Stimulated activated CD8-positive, alpha-beta memory T cell treated with anti-CD3 and anti-CD28 coated beads, Interleukin-2, amount 100 ng/mL, for 48 hours (primary cell): Measurements from ENCODE around the gene MEGF10.
A peak's percentile ranks its signal among the peaks of the same experiment; 100 is the strongest.
"Not testable (repeated sequence)": the region's sequence is repeated elsewhere in the genome, so short reads cannot be mapped to it uniquely, and the experiment has no call there.

ENCODE experiments used
- DNase-seq, 2 donors: peaks; one replicate each; pipeline ENCODE4 v3.0.0-alpha.2; 2020; ENCODE audit warnings: low read depth in 2 of 2

MEGF10 gene

DNA sequence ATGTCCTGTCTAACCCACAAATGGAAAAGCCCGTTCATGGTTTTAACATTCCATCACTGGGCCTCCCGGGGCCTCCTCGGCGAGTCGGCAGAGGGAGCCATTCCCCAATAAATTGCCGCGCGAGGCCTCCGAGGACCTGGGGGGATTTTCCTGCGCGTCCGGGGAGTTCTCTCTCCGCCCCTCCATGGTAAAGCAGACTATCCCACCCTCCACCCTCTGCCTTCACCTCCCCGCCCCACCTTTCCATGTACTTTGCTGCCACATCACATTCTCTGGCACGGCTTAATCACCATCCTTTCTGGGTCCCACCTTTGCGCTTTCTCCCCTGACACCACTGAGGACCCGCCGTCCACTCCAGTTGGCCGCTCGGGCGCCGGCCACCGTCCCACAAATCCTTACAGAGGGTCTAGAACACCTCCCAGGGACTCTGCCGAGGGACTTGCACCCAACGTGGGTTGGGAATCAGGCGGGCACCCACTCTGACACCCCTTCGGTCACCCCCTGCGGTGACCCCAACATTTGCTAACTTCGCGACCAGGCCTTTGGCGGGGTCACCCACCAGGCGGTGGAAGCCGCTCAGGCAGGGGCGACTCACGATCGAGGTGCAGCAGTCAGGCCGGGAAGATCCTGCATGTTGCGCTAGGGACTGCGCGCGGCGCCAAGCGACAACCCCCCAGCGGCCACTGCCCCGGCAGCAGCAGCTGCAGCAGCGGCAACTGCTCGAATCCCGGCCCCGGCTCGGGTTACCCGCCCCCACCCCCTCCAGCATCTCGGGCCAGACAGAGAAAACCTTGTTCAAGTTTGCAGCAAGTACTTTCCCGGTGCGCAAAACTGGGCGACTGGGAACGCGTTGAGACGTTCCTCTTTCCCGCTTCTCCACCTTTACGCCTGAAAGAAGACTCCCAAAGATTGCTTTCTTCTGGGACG lies at the start of gene MEGF10:
TSS of gene MEGF10 (plus strand) at position 778 of the 927 bp plus-strand sequence. CDS start 40,513 bp downstream, outside the sequence.
- DNase-seq: peak in 1 of 2 donors; percentile 4

DNA sequence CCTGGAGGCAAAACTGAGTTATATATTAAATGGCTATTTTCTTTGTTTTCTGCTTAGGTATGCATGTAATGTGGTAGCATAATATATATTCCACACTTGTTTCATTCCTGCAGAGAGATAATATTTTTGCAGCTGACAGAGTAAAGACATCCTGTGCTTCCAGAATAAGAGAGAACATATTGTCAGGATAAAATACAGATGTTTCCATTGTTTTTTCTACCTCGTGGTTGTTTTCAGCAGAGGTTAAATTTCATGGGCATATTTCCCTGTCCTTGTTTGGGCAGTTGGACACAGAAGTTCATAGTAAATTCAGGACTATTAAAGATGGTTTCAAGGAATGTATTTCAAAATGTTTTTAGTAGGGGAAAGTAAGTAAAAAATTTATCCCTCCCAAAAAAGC lies 47.6 kb upstream of the MEGF10 start:
- DNase-seq: no peak

DNA sequence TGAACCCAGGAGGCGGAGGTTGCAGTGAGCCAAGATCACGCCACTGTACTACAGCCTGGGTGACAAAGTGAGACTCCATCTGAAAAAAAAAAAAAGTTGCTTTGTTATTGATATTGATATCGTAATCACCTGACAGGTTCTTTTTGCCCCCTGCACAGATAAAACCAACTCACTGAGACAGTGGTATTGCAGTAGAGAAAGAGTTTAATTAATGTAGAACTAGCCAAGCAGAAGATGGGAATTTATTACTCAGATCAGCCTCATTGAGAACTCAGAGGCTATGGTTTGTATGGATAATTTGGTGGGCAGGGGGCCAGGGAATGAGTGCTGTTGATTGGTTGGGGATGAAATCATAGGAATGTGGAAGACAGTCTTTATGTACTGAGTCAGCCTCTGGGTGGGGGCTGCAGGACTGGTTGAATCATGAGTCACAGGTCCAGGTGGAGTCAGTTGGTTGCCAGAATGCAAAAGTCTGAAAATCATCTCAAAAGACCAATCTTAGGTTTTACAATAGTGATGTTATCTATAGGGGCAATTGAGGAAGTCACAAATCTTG lies 35.8 kb upstream of the MEGF10 start:
- DNase-seq: no peak

DNA sequence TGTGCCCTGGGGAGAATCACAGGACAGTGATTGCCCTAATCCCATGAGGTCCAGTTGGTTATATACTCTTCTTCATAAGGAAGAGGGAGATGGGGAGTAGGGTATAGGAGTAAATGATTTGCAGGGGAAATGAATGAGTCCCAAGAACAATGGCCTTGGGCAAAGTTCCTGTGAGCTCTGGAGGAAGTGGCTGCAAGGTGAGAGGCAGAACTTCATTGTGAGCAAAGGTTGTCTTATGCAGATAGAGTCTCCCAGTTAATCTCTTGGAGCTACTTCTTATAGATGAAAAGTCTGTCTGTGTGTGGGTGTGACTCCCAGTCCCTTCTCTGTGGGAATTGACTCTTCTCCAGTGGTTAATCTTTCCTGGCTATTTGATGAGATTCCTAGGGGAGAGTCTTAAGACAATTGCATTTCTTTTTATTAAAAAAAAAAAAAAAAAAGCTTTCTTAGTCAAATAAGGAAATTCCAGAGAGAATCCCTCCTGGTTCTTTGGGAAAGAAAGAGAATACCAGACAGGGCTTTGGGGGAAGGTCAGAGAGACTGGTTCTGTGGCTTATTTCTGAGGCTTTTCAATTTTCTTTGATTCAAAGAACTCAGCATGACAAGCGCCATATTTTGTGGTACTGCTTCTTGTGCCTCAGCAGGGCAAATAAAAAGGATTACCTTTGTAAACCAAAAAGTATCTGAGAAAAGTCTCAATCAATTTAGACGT lies 33.6 kb upstream of the MEGF10 start:
- DNase-seq: no peak

DNA sequence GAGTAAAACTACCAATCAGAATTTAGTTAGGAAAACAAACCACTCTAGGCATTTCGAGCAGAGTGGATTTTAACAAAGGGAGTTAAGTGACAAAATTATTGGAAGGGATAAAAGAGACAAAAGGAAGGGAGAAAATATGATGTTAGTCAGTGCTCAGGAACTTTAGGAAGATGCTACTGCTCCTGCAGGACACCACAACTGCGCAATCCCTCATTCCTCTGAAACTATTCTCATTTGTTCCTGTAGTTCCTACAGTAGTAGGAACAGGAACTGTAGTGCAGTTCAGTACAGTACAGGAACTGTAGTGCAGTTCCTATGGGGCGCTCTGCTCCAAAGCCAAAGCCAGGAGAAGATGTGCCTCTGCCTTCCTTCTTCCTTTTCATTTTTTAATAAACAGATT lies 29.9 kb upstream of the MEGF10 start:
- no peak for DNase-seq

DNA sequence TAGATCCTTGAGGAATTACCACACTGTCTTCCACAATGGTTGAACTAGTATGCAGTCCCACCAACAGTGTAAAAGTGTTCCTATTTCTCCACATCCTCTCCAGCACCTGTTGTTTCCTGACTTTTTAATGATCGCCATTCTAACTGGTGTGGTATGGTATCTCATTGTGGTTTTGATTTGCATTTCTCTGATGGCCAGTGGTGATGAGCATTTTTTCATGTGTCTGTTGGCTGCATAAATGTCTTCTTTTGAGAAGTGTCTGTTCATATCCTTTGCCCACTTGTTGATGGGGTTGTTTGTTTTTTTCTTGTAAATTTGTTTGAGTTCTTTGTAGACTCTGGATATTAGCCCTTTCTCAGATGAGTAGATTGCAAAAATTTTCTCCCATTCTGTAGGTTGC lies 25.1 kb upstream of the MEGF10 start:
- DNase-seq: not testable (repeated sequence)

DNA sequence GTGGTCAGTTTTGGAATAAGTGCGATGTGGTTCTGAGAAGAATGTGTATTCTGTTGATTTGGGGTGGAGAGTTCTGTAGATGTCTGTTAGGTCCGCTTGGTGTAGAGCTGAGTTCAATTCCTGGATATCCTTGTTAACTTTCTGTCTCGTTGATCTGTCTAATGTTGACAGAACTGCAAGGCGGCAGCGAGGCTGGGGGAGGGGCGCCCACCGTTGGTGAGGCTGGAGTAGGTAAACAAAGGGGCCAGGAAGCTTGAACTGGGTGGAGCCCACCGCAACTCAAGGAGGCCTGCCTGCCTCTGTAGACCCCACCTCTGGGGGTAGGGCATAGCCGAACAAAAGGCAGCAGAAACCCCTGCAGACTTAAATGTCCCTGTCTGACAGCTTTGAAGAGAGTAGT lies 22.3 kb upstream of the MEGF10 start:
- DNase-seq: not testable (repeated sequence)

DNA sequence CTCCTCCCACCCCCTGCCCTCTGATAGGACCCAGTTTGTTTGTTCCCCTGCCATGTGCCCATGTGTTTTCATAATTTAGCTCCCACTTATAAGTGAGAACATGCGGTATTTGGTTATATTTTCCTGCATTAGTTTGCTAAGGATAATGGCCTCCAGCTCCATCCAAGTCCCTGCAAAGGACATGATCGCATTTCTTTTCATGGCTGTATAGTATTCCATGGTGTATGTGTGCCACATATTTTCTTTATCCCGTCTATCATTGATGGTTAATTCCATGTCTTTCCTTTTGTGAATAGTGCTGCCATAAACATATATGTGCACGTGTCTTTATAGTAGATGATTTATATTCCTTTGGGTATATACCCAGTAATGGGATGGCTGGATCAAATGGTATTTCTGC lies 19.9 kb upstream of the MEGF10 start:
- DNase-seq: not testable (repeated sequence)

DNA sequence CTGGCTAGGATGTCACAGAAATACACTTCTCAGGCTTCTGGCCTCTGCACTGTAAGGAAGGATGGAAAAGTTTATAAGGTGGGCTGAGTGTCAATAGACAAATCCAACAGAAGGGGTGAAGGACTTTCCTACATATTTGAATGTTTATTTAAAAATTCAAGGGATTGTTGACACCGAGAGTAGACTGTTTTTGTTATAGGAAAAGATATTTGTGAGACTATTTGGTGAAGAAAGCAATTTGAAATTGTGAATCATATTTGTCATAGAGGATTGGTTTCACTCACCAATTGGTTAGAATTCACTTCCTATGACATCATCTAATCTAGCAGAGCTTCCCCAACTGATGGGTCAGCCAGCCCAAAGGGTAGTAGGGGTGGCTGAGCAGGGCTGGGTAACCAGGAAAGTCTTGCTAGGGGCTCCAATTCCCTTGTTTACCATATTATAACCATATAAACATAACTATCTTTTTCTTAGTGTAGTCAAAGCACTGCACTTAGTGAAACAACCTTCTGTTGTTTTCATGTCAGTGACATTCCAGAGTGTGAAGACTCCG lies 14.9 kb upstream of the MEGF10 start:
- DNase-seq: no peak

DNA sequence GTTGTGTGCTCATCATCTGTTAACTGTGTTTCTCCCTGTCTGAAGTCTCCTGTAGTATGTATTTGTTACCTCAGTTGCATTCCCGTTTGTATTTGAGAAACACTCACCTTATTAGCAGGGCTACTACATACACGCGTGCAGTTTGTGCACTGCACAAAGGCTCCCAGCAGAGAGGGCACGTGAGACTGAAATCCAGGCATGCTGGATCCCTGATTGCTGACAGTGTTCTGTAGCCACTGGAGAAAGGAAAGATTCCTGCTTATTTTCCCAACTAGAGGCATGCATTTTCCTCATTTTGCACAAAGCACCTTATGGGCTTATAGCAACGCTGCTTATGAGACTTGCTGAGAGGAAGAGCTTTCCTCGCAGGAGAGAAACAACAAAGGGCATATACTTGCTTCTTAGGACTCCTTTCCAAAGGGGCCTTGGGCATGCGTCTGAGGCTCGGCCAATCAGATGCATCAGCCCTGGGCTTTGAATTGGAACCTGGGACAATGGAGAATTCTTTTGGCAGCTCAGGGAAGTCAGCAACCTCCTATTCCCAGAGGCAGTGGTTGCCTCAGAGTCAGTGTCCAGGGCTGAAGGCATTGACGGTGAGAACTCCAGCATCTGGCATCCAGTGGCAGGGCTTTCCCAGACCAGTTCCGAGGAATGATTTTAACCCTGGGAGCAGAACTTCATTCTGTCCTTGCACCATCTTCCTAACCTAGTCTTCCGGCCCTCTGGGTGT lies 9.9 kb upstream of the MEGF10 start:
- DNase-seq: no peak

DNA sequence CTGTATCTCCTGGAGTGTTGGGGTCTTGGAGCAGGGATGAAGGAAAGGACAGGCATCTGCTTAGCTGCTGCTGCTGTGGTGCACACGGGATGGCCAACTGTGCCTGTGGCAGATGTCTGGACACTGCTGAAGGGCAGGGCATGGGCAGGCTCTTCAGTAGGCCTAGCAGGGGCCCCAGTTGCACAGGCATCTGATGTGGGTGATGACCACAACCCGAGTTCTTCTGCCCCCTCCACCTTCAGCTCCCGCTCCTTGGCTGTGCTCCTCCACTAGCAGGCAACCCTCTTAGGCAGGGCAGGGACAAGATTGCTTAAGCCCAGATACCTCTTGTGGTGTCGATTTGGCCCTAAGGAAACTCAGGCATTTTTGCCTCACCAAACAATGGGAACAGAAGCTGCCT lies 9.0 kb upstream of the MEGF10 start:
- DNase-seq: no peak

DNA sequence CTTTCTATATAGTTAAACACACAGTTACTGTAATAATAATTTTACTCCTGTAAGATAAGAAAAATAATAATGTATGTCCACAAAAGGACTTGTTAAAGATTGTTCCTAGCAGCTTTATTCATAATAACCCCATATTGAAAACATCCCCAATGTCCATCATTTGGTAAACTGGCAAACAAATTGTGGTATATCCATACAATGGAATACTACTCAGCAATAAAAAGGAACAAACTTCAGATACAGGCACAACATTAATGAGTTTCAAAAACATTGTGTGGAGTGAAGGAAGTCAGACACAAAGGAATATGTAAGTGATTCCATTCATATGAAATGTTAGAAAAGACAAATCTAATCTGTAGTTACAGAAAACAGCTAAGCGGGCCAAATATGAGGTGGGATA lies 1.9 kb upstream of the MEGF10 start:
- DNase-seq: no peak

DNA sequence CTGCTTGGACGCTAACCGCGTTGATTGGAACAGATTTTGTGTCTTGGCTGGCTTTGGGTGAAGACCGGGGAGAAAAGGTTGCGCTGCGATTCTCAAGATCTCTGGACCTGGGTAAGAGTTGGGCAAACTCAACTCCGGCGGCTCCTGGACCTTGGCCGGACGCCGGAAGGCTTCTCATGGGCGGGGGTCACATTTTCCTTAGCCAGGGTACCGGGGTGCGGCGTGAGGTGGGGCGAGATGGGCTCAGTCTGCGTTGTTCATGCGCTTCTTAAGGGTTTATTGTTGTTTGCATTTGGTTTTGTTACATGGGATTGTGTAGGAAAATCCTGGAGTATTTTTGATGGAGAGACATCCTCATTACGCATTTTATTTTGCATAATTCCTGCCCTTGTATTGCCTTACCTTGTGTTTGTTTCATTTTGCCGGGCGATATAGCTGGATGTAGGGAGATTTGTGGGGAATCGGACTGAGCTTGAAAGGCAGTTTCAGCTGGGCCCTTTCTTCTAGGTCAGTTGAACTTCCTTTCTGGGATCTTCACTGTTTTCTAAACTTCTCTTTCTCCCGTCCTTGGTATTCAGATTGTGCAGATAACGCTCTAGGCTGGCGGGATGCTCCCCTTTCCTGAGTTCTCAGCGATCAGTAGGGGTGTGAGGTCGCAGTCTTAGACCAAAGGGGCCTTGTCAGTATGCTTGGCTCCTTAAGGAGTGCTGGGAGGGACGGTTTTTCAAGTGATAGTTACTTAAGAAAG lies 524 bp downstream of the MEGF10 start:
- DNase-seq: no peak

DNA sequence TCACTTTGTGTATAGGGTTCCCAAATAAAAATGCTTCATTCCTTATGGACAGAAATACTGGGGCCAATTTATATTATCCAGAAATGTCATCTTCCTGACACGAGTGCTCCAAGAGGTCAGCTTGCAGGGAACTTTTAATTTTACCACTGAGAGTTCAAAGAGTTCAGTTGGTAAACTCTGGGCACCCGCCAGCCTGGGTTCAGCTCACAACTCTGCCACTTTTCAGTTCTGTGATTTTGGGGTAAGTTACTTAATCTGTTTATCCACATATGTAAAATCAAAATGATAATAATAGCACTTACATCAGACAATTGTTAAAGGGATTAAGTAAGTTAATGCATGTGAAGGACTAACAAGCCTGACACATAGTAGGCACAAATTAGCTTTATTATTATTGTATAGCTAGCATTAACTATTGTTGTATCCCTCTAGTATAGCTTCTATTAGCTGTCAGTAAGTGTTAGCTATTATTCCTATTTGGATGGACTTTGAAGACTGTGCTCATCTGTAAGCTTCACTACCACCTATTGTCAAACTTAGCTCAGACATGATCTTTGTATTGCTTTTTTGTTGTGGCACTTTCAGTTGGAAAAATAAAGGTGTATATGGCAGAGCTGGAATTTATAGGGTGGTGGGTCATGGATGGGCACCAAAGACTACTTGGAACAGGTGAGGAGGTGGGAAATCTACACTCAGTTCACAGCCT lies 1.6 kb downstream of the MEGF10 start:
- DNase-seq: no peak

DNA sequence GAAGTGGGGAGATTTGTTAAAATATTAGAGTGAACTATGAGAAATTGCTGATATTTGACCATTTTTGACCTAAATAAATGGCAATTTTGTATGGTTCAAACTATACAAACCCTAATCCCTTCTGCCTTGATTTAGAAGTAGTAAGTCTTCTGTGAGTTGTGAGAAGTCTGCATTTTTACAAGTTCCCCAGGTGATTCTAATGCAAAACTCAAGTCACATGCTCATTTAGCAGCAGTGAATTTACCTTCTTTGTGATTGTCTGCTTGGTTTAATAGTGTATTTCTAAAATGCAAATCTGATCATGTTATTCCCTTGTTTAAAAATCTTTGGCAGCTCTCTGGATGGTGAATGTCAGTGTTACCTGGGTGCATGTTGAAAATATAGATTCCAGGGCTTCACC lies 2.8 kb downstream of the MEGF10 start:
- no peak for DNase-seq

DNA sequence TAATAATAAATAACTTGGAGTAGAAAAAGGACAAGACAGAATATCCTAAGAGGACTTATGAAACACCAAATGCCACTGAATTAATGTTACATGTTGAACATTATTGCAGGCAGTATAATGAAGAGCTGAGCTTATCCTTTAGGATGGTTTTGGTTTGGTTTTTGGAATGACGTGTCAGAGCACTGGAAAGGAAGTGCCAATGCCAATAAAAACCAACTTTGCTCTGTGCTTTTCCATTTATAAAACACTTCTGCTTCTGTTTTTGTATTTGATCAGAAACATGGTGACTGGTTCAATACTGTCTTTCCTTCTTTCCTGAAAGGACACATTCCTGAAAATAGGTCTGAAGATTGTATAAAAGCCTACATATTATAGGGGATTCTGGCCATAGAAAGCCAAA lies 4.2 kb downstream of the MEGF10 start:
- no peak for DNase-seq

DNA sequence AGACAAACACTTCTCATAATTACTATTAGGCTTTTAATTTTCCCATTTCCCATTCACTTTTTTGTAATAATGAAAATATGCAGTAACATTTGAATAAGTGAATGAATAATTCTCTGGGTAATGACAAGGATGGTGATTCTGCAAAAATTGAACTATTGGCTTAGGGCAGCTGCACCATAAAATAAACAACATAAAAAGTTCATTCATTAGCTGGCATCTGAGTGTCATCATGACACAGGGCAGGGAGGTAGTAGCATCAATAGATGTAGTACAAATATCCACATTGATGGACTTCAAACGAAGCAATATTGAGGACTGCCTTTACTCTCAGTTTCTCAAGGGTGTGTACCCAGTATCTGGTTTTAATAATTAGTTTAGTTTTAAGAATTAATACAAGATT lies 4.9 kb downstream of the MEGF10 start:
- DNase-seq: no peak

DNA sequence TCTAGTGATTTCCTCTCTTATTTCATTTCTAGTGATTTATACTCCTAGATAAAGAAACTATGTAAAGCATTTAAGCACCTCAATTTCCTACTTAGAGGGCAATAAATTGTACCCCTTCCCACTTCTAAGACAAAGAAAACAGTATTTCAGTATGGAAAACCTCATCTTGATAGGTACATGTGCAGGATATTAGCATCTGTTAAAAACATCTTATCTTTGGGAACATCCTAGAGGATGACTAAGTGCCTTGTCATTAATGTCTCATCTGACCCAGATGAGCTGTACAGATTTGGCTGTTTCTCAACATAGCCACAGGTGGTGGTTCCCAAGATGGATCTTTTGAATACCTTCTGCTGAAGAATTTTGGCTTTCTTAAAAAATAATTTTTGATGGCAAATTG lies 5.7 kb downstream of the MEGF10 start:
- DNase-seq: no peak

DNA sequence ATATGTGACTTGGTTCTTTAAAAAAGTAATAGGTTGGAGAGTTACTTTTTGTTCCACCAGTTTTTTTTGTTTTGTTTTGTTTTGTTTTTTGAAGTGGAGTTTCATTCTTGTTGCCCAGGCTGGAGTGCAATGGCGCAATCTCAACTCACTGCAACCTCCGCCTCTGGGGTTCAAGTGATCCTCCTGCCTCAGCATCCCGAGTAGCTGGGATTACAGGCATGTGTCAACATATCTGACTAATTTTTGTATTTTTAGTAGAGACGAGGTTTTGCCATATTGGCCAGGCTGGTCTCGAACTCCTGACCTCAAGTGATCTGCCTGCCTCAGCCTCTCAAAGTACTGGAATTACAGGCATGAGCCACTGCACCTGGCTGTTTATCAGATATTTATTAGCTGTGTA lies 6.3 kb downstream of the MEGF10 start:
- DNase-seq: not testable (repeated sequence)

DNA sequence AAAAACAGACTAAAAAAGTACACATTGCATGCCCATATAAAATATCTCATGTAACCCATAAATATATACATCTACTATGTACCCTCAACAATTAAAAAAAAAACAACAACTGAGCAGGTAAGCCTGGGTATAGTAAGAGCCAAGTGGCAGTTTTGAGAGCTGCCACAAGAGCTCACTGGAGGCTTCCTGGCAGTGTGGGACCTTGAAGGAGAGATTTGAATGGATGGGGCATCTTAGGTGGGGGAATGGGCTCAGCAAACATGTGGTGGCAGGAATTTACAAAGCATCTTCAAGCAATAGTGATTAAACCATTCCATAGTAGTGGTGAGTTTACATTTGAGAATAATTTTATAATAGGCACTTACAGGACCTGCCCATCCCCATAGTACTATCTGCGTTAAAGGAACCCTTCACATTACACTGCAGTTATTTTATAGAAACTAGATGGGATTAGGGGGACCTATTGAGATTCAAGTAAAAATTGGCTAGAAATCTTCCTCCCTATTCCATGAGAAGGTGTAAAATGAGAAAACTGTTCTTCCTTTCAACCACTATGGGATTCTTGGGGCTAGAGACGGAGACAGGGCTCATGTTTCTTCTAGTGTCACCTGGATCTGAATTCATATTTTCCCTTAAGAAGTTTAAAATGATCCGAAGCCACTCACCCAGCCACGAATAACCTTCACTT lies 6.9 kb downstream of the MEGF10 start:
- no peak for DNase-seq
